SU-DHL-6 (cell line): ENCODE results near the gene ITIH4.

ENCODE experiments used
- EZH2phosphoT487 ChIP-seq: fragments of 200-600 bp; sonication (generic), shearing (Covaris generic); conservative IDR thresholded peaks from 2 replicates; pipeline ENCODE4 v1.6.1; 2018; ENCODE audit warnings: mild to moderate bottlenecking, antibody characterized with exemption, low read length, moderate library complexity, mixed read lengths
- TF ChIP-seq, protein P1 (sequence below): fragments of 200-600 bp; sonication (generic); IDR thresholded peaks from one replicate; pipeline ENCODE4 v1.5.1; 2017; ENCODE audit warnings: antibody characterized with exemption, mild to moderate bottlenecking, low read length, moderate library complexity; ENCODE audit not compliant: insufficient read depth, poor library complexity, severe bottlenecking

DNA sequence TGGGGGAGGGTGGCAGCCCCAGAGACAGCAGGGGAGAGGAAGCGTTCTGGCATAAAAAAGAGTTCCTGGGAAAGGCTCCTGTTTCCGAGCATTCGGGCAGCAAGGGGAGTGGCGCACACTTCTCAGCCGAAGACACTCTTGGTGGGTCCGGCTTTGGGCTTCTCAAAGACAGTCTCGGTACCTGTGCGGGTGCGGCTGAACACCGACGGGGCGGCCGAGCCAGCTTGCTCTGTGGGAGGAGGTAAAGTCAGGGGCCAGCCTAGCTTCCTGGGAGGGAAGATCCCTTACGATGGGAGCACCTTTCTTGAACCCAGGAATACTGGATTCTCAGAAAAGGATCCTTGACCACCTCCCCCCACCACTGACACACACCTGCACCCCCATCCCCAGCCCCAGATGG is 2.7 kb upstream of the ITIH4 start:
- TF ChIP-seq, protein P1, sequence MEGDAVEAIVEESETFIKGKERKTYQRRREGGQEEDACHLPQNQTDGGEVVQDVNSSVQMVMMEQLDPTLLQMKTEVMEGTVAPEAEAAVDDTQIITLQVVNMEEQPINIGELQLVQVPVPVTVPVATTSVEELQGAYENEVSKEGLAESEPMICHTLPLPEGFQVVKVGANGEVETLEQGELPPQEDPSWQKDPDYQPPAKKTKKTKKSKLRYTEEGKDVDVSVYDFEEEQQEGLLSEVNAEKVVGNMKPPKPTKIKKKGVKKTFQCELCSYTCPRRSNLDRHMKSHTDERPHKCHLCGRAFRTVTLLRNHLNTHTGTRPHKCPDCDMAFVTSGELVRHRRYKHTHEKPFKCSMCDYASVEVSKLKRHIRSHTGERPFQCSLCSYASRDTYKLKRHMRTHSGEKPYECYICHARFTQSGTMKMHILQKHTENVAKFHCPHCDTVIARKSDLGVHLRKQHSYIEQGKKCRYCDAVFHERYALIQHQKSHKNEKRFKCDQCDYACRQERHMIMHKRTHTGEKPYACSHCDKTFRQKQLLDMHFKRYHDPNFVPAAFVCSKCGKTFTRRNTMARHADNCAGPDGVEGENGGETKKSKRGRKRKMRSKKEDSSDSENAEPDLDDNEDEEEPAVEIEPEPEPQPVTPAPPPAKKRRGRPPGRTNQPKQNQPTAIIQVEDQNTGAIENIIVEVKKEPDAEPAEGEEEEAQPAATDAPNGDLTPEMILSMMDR, result no peak
- TF ChIP-seq EZH2phosphoT487, result no peak
